ENCODE results near the gene ULK1.

- no peak for TF ChIP-seq CTCF (IDR thresholded peaks at IDR 0.05)
- TF ChIP-seq POLR2AphosphoS5 (IDR thresholded peaks at IDR 0.05; ENCODE audit: low read depth, low read length): no peak
- no peak for TF ChIP-seq REST (IDR thresholded peaks at IDR 0.05; ENCODE audit: insufficient read depth in 1 of 2, low read depth in 2 of 2, low read length in 1 of 2)
- no peak for TF ChIP-seq TCF7L2 (IDR thresholded peaks at IDR 0.05; ENCODE audit: low read depth, low read length)
These were observed 67.6 kb downstream of the ULK1 start for GRCh38 chr12:131962069-131962468.

Data from Panc1 (cell line).